Measurements from ENCODE around the gene ALOX12B. TPM values are rescaled to one million over a fixed set of nuclear protein-coding genes. Genes with fewer than 3 reads are reported as not detected.
"Not testable (repeated sequence)": the region's sequence is repeated elsewhere in the genome, so short reads cannot be mapped to it uniquely, and the experiment has no call there.

The ALOX12B gene
- total and polyA plus RNA-seq, 2 of the 8 experiments (the other 6 are each of a cell fraction or from before 2014, with no cell fraction given), result 0.86 TPM; not detected in 1

DNA sequence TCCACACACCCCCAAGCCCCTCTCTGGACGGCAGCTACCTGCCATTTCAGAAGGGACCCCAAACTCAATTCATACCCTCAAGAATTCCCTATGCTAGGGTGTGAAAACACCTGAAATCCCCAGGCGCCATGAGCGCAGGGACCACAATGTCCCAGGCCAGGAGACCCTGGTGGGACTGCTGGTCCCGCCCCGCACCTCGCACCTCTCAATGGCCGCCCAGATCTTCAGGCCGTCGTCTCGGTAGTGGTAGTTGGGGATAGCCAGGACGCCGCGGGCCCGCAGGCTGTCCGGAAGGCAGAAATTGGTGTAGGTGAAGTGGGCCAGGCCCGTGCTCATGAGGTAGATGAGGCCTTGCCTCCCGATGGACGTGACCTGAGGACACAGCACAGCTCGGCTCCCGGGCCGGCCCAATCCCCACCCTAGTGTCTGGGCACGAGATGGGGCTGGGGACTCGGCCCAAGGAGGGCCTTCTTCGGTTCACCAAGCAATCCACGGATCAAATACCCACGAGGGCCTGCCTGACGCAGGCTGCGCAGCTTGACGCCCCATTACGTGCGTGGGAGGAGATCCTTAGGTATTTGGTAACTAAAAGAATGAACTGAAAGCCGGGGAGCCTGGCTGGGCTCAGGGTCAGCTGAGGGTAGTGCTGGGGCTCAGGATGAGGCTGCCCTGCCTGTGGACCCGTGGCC lies 21.6 kb upstream of the ALOX12B start (continued):
- TF ChIP-seq, protein P1, sequence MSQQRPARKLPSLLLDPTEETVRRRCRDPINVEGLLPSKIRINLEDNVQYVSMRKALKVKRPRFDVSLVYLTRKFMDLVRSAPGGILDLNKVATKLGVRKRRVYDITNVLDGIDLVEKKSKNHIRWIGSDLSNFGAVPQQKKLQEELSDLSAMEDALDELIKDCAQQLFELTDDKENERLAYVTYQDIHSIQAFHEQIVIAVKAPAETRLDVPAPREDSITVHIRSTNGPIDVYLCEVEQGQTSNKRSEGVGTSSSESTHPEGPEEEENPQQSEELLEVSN (IDR thresholded peaks at IDR 0.05), result peak; percentile 82
- no peak for TF ChIP-seq TAF7 (optimal IDR thresholded peaks at IDR 0.05; ENCODE audit: borderline replicate concordance, low read depth, low read length)

DNA sequence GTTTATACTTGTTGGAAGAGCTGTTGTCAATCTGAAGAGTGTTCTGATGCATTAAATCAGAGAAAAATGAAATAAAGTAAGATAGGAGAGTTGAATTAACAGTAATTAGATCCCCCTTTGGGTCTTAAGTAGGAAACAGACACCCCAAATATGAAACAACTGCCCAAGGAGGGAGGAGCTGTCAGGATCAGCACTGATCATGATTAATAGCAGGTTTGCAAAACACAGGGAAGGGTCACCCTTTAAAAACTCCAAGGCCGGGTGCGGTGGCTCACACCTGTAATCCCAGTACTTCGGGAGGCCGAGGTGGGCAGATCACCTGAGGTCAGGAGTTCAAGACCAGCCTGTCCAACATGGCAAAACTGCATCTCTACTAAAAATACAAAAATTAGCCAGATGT lies 19.5 kb upstream of the ALOX12B start:
- H3K27ac ChIP-seq (ENCODE audit: low read depth, low read length); DNase-seq (ENCODE audit: low read depth in 1 of 2, low spot score in 2 of 2); H2AK5ac ChIP-seq (ENCODE audit: low read depth, low read length); H3K18ac ChIP-seq (ENCODE audit: extremely low read depth, low read length); H3K9ac ChIP-seq (replicated peaks in 1 of 4; ENCODE audit: extremely low read depth in 1 of 4, low read depth in 3 of 4, low read length in 3 of 4); H3K14ac ChIP-seq (ENCODE audit: insufficient read length); H3K23ac ChIP-seq (ENCODE audit: insufficient read length); FAIRE-seq; H3K23me2 ChIP-seq (ENCODE audit: low read depth, low read length); H2BK120ac ChIP-seq (replicated peaks; ENCODE audit: low read depth, low read length); H2BK5ac ChIP-seq (ENCODE audit: low read depth, low read length); H4K5ac ChIP-seq (ENCODE audit: insufficient read length, low read depth, low read length); H4K20me1 ChIP-seq (replicated peaks in 1 of 2; ENCODE audit: control insufficient read depth in 1 of 2, insufficient read depth in 2 of 2, low read length in 2 of 2); H4K8ac ChIP-seq (ENCODE audit: extremely low read depth, insufficient read depth, low read length); H3K9me3 ChIP-seq (ENCODE audit: insufficient read depth in 2 of 2, low read depth in 1 of 2, low read length in 1 of 2); H3K79me2 ChIP-seq (ENCODE audit: control insufficient read depth in 1 of 2, insufficient read depth in 2 of 2, low read length in 2 of 2); H3K4ac ChIP-seq (replicated peaks; ENCODE audit: insufficient read length, low read depth, low read length); H3K4me3 ChIP-seq (ENCODE audit: extremely low read depth in 1 of 4, insufficient read depth in 2 of 4, low read depth in 3 of 4, low read length in 4 of 4); H3K36me3 ChIP-seq (ENCODE audit: control insufficient read depth in 2 of 4, insufficient read depth in 4 of 4, low read length in 3 of 4); H2BK15ac ChIP-seq (ENCODE audit: low read length); H2BK12ac ChIP-seq (ENCODE audit: low read depth, low read length); H3K79me1 ChIP-seq (ENCODE audit: low read depth, low read length); H4K91ac ChIP-seq (replicated peaks; ENCODE audit: insufficient read length, low read length); H3K4me2 ChIP-seq (ENCODE audit: insufficient read depth in 1 of 2, low read depth in 2 of 2, low read length in 2 of 2); H3K56ac ChIP-seq (replicated peaks; ENCODE audit: insufficient read length, low read depth, low read length); H2BK20ac ChIP-seq (ENCODE audit: low read length); H2AFZ ChIP-seq (ENCODE audit: low read length): not testable (repeated sequence)
- CTCF ChIA-PET (ENCODE audit: partially characterized antibody), result interaction anchor here (1.0 to 23.3 kb wide), 5 partner anchors 11 to 47 kb away, joined by 4 to 501 read pairs (median 116); partner anchors contain the start of genes ALOX12B and ALOXE3
- WGBS, 2 experiments (ENCODE audit: extremely low coverage in 1 of 2, insufficient coverage in 1 of 2, insufficient read length in 1 of 2, insufficient replicate concordance in 2 of 2, low coverage in 1 of 2, low lambda C conversion rate in 2 of 2, missing lambda C conversion rate in 1 of 2), result 79% methylated on average over 4 of the region's 4 CpGs; no CpG with 5 or more reads in 1 of the 2 experiments
- Histone ChIP-seq H3K27me3 (replicated peaks in 1 of 4; ENCODE audit: control insufficient read depth in 3 of 4, extremely low read depth in 1 of 4, insufficient read depth in 3 of 4, low read length in 3 of 4) (peaks cover 3 to 35% (median 28%) of the 10 kb centered on the region in 4 experiments), H3K4me1 (replicated peaks in 1 of 4; ENCODE audit: control insufficient read depth in 3 of 4, insufficient read depth in 4 of 4, low read length in 3 of 4) (peaks cover 0 to 13% (median 3%) of the 10 kb centered on the region in 4 experiments; a peak in 5 of 7 replicates)
- POLR2A ChIA-PET (ENCODE audit: partially characterized antibody), result interaction anchor here (1.1 to 1.3 kb wide), 2 partner anchors 28 to 66 kb away, joined by 3 read pairs; no protein-coding TSS in a partner anchor
